GM21576 (cell line): ENCODE results near the gene PIK3R2.

ENCODE experiments used
- ATAC-seq: cut with Tn5 transposase; IDR thresholded peaks from one replicate; pipeline ENCODE4 v1.9.1; 2021; ENCODE audit warnings: mild to moderate bottlenecking, moderate library complexity; ENCODE audit not compliant: unreplicated experiment

The PIK3R2 gene

GRCh38 chr19:18170714-18171255 lies 17.8 kb downstream of the PIK3R2 start:
- ATAC-seq: no peak

GRCh38 chr19:18171605-18172327 lies 18.8 kb downstream of the PIK3R2 start:
- no peak for ATAC-seq

- no peak for ATAC-seq
These were observed 19.5 kb downstream of the PIK3R2 start for GRCh38 chr19:18172331-18173053.

GRCh38 chr19:18173054-18173571 lies 20.1 kb downstream of the PIK3R2 start:
- ATAC-seq: no peak

- peak; percentile 45 for ATAC-seq
These were observed 20.8 kb downstream of the PIK3R2 start, which contains the start of gene IFI30 for GRCh38 chr19:18173572-18174288. IFI30 (plus strand) TSS chr19:18173813; CDS start chr19:18173842, 29 bp downstream.

- ATAC-seq: no peak
These were observed 22.0 kb downstream of the PIK3R2 start for GRCh38 chr19:18174983-18175382.

- no peak for ATAC-seq
These were observed 23.7 kb downstream of the PIK3R2 start for GRCh38 chr19:18176367-18177310.

- no peak for ATAC-seq
These were observed 27.0 kb downstream of the PIK3R2 start for GRCh38 chr19:18179957-18180356.

- no peak for ATAC-seq
These were observed 30.6 kb downstream of the PIK3R2 start for GRCh38 chr19:18183529-18183928.

GRCh38 chr19:18185538-18185937 lies 32.6 kb downstream of the PIK3R2 start:
- ATAC-seq: no peak

- ATAC-seq: no peak
These were observed 37.3 kb downstream of the PIK3R2 start for GRCh38 chr19:18190278-18190677.

- no peak for ATAC-seq
These were observed 38.7 kb downstream of the PIK3R2 start for GRCh38 chr19:18191640-18192062.

GRCh38 chr19:18192673-18193387 lies 39.9 kb downstream of the PIK3R2 start, which contains the start of gene MPV17L2:
MPV17L2 (plus strand) TSS chr19:18193218; CDS start chr19:18193282, 64 bp downstream.
- peak; percentile 74 for ATAC-seq

GRCh38 chr19:18193388-18194180 lies 40.6 kb downstream of the PIK3R2 start:
- peak; percentile 1 for ATAC-seq

- ATAC-seq: no peak
These were observed 41.2 kb downstream of the PIK3R2 start for GRCh38 chr19:18194181-18194530.

GRCh38 chr19:18194554-18195238 lies 41.7 kb downstream of the PIK3R2 start:
- ATAC-seq: no peak

GRCh38 chr19:18196511-18196845 lies 43.5 kb downstream of the PIK3R2 start:
- ATAC-seq: no peak

GRCh38 chr19:18197306-18197705 lies 44.3 kb downstream of the PIK3R2 start:
- no peak for ATAC-seq
